Measurements from ENCODE around the gene GARIN3. TPM values are rescaled to one million over a fixed set of nuclear protein-coding genes. Genes with fewer than 3 reads are reported as not detected.

Gene GARIN3
- total RNA-seq, 2 donors from 2014 or later, result not detected

DNA sequence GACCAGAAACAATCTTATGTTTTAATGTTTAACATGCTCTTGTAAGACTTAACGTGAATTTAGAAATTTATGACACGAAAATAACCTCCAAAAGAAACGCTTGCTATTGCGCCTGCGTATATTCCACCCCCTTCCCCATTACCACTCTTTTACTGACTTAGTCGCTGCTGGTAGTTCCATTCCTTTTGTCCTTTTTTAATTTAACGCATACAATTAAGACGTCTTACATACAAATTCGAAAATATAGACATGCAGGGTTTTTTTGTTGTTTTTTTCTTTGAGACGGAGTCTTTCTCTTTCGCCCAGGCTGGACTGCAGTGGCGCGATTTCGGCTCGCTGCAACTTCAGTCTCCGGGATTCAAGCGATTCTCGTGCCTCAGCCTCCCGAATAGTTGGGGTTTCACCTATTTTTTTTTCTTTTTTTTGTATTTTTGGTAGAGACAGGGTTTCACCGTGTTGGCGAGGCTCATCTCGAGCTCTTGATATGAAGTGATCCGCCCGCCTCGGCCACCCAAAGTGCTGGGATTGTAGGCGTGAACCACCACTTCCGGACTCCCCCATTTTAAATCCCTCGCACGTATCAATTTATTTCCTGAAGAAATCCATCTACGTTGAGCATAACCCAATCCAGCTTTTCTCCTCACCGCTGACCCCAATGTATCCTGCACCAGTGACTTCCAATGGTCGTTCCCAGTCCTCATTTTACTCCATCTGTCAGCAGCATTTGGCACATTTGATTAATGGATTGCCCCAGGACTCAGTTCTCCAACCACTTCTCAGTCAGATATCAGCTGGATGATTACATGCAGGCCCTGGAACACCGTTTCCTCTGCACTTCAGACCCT lies 22.7 kb downstream of the GARIN3 start:
- ATAC-seq (ENCODE audit: insufficient number of reproducible peaks, low FRiP score, low read depth), result peak; percentile 58
- Histone ChIP-seq H3K36me3 (no peaks in the 10 kb centered on the region), H3K27me3 (replicated peaks; ENCODE audit: insufficient read depth) (no peaks in the 10 kb centered on the region), H3K4me1 (ENCODE audit: control insufficient read depth in 1 of 2, low read depth in 2 of 2) (peaks cover 10 to 16% of the 10 kb centered on the region in 2 donors), H3K9me3 (no peaks in the 10 kb centered on the region), H3K4me3 (peak overlapping the region; percentile 97), H3K27ac (peak overlapping the region; percentile 95)
- DNase-seq (ENCODE audit: low spot score), result no peak
- no peak for TF ChIP-seq CTCF (IDR thresholded peaks at IDR 0.05)

GRCh38 chr5:157142317-157143126 lies 23.5 kb downstream of the GARIN3 start, which contains the start of gene MED7:
Gene MED7, minus strand, starts transcription at chr5:157142865. Its CDS starts 3,434 bp downstream, at chr5:157139431.
- Histone ChIP-seq H3K9me3 (no peaks in the 10 kb centered on the region), H3K4me1 (ENCODE audit: control insufficient read depth in 1 of 2, low read depth in 2 of 2) (peaks cover 10 to 11% of the 10 kb centered on the region in 2 donors), H3K27me3 (replicated peaks; ENCODE audit: insufficient read depth) (no peaks in the 10 kb centered on the region), H3K36me3 (no peaks in the 10 kb centered on the region), H3K27ac (peak within 1 kb of the TSS; percentile 95), H3K4me3 (peak within 1 kb of the TSS; percentile 97)
- DNase-seq (ENCODE audit: low spot score) (peak; percentile 82), ATAC-seq (ENCODE audit: insufficient number of reproducible peaks, low FRiP score, low read depth) (peak; percentile 99)
- no peak for TF ChIP-seq CTCF (IDR thresholded peaks at IDR 0.05)

- Histone ChIP-seq H3K9me3 (no peaks in the 10 kb centered on the region), H3K4me1 (ENCODE audit: control insufficient read depth in 1 of 2, low read depth in 2 of 2) (peaks cover 10 to 11% of the 10 kb centered on the region in 2 donors), H3K36me3 (no peaks in the 10 kb centered on the region), H3K4me3 (no peak overlapping the region), H3K27ac (no peak overlapping the region), H3K27me3 (replicated peaks; ENCODE audit: insufficient read depth) (no peaks in the 10 kb centered on the region)
- no peak for TF ChIP-seq CTCF (IDR thresholded peaks at IDR 0.05)
- DNase-seq (ENCODE audit: low spot score) (no peak), ATAC-seq (ENCODE audit: insufficient number of reproducible peaks, low FRiP score, low read depth) (no peak)
These were observed 28.4 kb downstream of the GARIN3 start for GRCh38 chr5:157137691-157138090.

- Histone ChIP-seq H3K4me1 (ENCODE audit: control insufficient read depth in 1 of 2, low read depth in 2 of 2) (no peaks in the 10 kb centered on the region), H3K4me3 (no peak overlapping the region), H3K27ac (no peak overlapping the region), H3K36me3 (no peaks in the 10 kb centered on the region), H3K27me3 (replicated peaks; ENCODE audit: insufficient read depth) (no peaks in the 10 kb centered on the region), H3K9me3 (no peaks in the 10 kb centered on the region)
- TF ChIP-seq CTCF (IDR thresholded peaks at IDR 0.05), result no peak
- no peak for DNase-seq (ENCODE audit: low spot score)
- ATAC-seq (ENCODE audit: insufficient number of reproducible peaks, low FRiP score, low read depth), result no peak
These were observed 33.8 kb downstream of the GARIN3 start for GRCh38 chr5:157132281-157132612.

DNA sequence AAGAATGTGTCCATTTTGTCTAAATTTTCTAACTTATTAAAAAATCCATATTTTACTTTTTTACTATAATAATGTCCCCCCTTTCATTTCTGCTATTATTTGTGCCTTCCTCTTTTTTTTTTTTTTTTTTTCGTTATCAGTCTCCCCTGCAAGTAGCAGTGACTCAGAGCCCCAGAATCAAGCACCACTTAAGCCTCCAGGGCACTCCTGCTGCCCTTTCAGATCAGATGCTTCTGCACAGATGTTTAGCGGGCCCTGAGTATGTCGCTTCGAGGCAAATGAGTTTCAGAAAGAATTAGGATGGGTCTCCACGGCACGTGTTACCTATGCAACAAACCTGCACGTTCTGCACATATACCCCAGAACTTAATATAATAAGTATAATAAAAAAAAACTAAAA lies 35.1 kb downstream of the GARIN3 start:
- H3K27ac ChIP-seq, result no peak overlapping the region
- H3K36me3 ChIP-seq, result no peaks in the 10 kb centered on the region
- DNase-seq (ENCODE audit: low spot score), result no peak
- H3K4me3 ChIP-seq, result no peak overlapping the region
- H3K27me3 ChIP-seq (replicated peaks; ENCODE audit: insufficient read depth), result no peaks in the 10 kb centered on the region
- H3K4me1 ChIP-seq (ENCODE audit: control insufficient read depth in 1 of 2, low read depth in 2 of 2), result no peaks in the 10 kb centered on the region
- ATAC-seq (ENCODE audit: insufficient number of reproducible peaks, low FRiP score, low read depth), result no peak
- TF ChIP-seq CTCF (IDR thresholded peaks at IDR 0.05), result no peak
- H3K9me3 ChIP-seq, result no peaks in the 10 kb centered on the region

All from thoracic aorta (tissue), 2 donors.